Retinal pigment epithelial cell (primary cell): ENCODE measurements around the gene RARRES1.

Source experiments
- DNase-seq: peaks from one replicate; pipeline ENCODE4 v3.0.0-alpha.2; 2010; ENCODE audit warnings: low read depth
- H3K4me3 ChIP-seq: 2 replicates; pipeline ENCODE4 v1.5.1; 2011; ENCODE audit warnings: mild to moderate bottlenecking, low read length, control low read depth, moderate library complexity
- CTCF ChIP-seq: conservative IDR thresholded peaks from 2 replicates; pipeline ENCODE4 v1.5.1; 2011; ENCODE audit warnings: low read depth, low read length, control low read depth, inconsistent platforms

RARRES1 gene

GRCh38 chr3:158663246-158663645 lies 69.0 kb downstream of the RARRES1 start:
- no peak for TF ChIP-seq CTCF
- H3K4me3 ChIP-seq: no peak overlapping the region
- no peak for DNase-seq

DNA sequence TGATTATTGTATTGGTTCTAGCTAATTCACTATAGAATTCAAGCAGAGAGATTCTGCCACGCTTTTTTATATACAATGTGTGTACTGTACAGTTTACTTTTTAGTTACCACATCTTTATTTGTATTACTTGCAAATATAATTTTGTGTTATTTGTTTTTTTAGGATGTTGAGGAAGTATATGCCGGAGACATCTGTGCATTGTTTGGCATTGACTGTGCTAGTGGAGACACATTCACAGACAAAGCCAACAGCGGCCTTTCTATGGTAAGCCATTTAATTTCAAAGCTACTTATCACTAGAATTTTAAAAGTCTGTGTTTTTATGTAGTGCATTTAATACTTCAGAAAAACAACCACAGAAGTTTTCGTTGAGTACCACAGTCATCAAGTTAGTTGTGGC lies 71.5 kb downstream of the RARRES1 start:
- H3K4me3 ChIP-seq: no peak overlapping the region
- no peak for TF ChIP-seq CTCF
- DNase-seq: no peak

DNA sequence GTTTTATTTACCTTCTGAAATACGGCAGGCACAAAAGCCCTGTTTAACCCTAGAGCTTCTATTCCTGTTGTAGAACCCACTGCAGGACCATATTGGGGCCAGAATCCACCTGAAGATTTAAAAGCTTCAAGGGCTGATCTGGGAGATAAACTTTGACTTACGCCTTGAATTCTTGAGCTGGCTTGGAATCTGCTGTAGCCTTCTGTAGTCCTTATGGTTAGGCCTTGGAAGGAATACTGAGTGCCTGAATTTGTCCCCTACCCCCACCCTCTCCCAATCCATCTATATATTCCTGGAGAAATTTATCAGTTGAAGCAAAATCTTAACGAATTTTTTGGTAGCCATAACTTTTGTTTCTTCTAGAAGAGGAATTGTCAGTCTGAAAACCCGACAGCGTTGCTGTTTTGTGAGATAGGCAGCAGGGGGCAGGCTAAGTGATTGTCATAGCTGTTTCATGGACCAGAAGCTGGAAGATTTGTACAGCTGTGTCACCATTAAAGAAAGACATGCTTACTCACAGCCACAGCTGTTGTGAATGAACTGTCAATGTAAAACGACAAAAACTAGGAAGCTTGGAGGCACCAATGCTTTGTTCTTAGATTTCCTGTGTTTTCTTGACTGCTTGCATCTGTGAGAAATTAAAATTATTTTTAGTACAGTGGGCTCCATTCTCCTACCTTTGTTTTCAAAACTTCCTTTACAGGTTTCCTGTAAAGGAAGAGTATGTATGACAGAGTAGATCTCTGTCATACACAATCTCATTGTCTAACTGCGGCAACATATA lies 72.6 kb downstream of the RARRES1 start:
- H3K4me3 ChIP-seq: no peak overlapping the region
- peak; percentile 84 for TF ChIP-seq CTCF
- DNase-seq: no peak

- no peak for TF ChIP-seq CTCF
- no peak for DNase-seq
- no peak overlapping the region for H3K4me3 ChIP-seq
These were observed 73.4 kb downstream of the RARRES1 start for GRCh38 chr3:158658889-158659288.

- no peak for DNase-seq
- H3K4me3 ChIP-seq: no peak overlapping the region
- TF ChIP-seq CTCF: no peak
These were observed 79.8 kb downstream of the RARRES1 start for GRCh38 chr3:158652463-158652862.

GRCh38 chr3:158651192-158651591 lies 81.1 kb downstream of the RARRES1 start:
- DNase-seq: no peak
- H3K4me3 ChIP-seq: no peak overlapping the region
- no peak for TF ChIP-seq CTCF

DNA sequence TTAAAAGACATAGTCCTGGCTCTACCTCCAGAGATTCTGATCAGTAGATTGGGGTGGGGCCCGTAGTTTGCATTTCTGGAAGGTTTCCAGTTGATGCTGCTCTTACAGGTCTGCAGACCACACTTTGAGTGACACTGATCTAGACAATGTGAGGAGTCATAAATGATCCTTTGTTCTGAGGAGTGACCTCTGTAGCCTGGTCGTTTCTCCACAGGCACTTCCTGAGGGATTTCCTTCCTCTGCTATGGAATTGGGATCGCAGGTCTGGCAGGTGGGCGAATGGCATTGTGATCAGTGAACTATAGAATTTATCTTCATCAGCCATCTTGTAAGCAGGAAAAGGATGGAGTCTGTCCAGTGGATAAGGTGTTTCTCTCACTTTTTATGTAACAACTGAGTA lies 82.5 kb downstream of the RARRES1 start:
- DNase-seq: no peak
- no peak for TF ChIP-seq CTCF
- H3K4me3 ChIP-seq: no peak overlapping the region
